B cell (primary cell): Measurements from ENCODE around the gene B9D1. TPM values are rescaled to one million over a fixed set of nuclear protein-coding genes. Genes with fewer than 3 reads are reported as not detected.

Experiments used
- ATAC-seq: fragments of 200-7000 bp; cut with Tn5 transposase; one replicate; pipeline ENCODE4 v1.10.0; 2021; ENCODE audit warnings: low read depth, mild to moderate bottlenecking, moderate number of reproducible peaks, moderate library complexity
- CTCF ChIA-PET: fragments of 350-600 bp; sonication (Branson Sonifier 250); formaldehyde crosslinking; loops from one replicate; lab custom pipeline; 2021; ENCODE audit warnings: antibody characterized with exemption, inconsistent platforms; lab: Charles Lee
- POLR2A ChIA-PET: fragments of 350-600 bp; sonication (Branson Sonifier 250); formaldehyde crosslinking; loops from one replicate; lab custom pipeline; 2021; ENCODE audit warnings: antibody characterized with exemption; lab: Charles Lee
- DNase-seq: peaks from one replicate; pipeline ENCODE4 v3.0.0; 2013
- H2AFZ ChIP-seq: 2 replicates; pipeline ENCODE4 v1.6.1; 2012; ENCODE audit warnings: mild to moderate bottlenecking, low read depth, low read length; ENCODE audit not compliant: insufficient read depth, poor library complexity, severe bottlenecking
- H3K27ac ChIP-seq, 2 donors: 1 replicate in 1 of 2; 2 replicates in 1 of 2; pipeline ENCODE4 v1.5.1; 2012 to 2013; ENCODE audit warnings: low read length in 2 of 2, mild to moderate bottlenecking in 2 of 2, moderate library complexity in 1 of 2
- H3K27me3 ChIP-seq, 4 experiments: fragments of 200-600 bp in 1 of 4; sonication (generic) in 1 of 4; replicated peaks in 1 of 4; 1 replicate in 2 of 4; 2 replicates in 2 of 4; pipeline versions ENCODE4 v1.6.1 to v1.7.0; 2013 to 2016; ENCODE audit warnings: low read length in 3 of 4, mild to moderate bottlenecking in 2 of 4, mixed read lengths in 1 of 4, moderate library complexity in 1 of 4; ENCODE audit not compliant: insufficient read depth in 4 of 4, control insufficient read depth in 3 of 4; ENCODE audit errors: control extremely low read depth in 1 of 4
- H3K36me3 ChIP-seq, 2 experiments: replicated peaks in 1 of 2; 1 replicate in 1 of 2; 2 replicates in 1 of 2; pipeline versions ENCODE4 v1.6.1 to v1.7.1; 2013; ENCODE audit warnings: low read length in 1 of 2; ENCODE audit not compliant: insufficient read depth in 2 of 2, control insufficient read depth in 1 of 2; ENCODE audit errors: control extremely low read depth in 1 of 2, extremely low read depth in 1 of 2
- H3K4me1 ChIP-seq, 2 donors: fragments of 200-600 bp in 1 of 2; sonication (generic) in 1 of 2; 1 replicate in 1 of 2; 2 replicates in 1 of 2; pipeline versions ENCODE4 v1.5.1 to v1.6.1; 2013 to 2017; ENCODE audit warnings: low read length in 2 of 2; ENCODE audit not compliant: control insufficient read depth in 2 of 2, insufficient read depth in 2 of 2
- H3K4me2 ChIP-seq: replicated peaks from 2 replicates; pipeline ENCODE3; 2012; ENCODE audit warnings: mild to moderate bottlenecking, low read depth, low read length; ENCODE audit not compliant: poor library complexity, severe bottlenecking
- H3K4me3 ChIP-seq, 5 experiments: fragments of 200-600 bp in 1 of 5; sonication (generic) in 1 of 5; 1 replicate in 3 of 5; 2 replicates in 2 of 5; pipeline versions ENCODE4 v1.5.1 to v1.7.0; 2011 to 2016; ENCODE audit warnings: low read length in 4 of 5, mild to moderate bottlenecking in 4 of 5, low read depth in 2 of 5, control low read depth in 1 of 5, moderate library complexity in 1 of 5; ENCODE audit not compliant: insufficient read depth in 1 of 5; ENCODE audit errors: control extremely low read depth in 1 of 5, extremely low read depth in 1 of 5
- H3K79me2 ChIP-seq: fragments of 200-600 bp; sonication (generic); one replicate; pipeline ENCODE4 v1.6.0; 2016; ENCODE audit warnings: low read length; ENCODE audit not compliant: control insufficient read depth, insufficient read depth
- H3K9ac ChIP-seq: fragments of 200-600 bp; sonication (generic); 2 replicates; pipeline ENCODE4 v1.6.1; 2017; ENCODE audit warnings: mild to moderate bottlenecking, low read length, moderate library complexity
- H3K9me3 ChIP-seq, 3 donors: one replicate each; pipeline versions ENCODE4 v1.6.1 to v1.7.1; 2013; ENCODE audit warnings: low read length in 2 of 3; ENCODE audit not compliant: control insufficient read depth in 2 of 3, insufficient read depth in 1 of 3; ENCODE audit errors: control extremely low read depth in 1 of 3
- H4K20me1 ChIP-seq: 2 replicates; pipeline ENCODE4 v1.6.0; 2012; ENCODE audit warnings: mild to moderate bottlenecking, low read length; ENCODE audit not compliant: insufficient read depth, control insufficient read depth, poor library complexity, severe bottlenecking
- H3K27ac Mint-ChIP-seq: one replicate; pipeline ENCODE4 v1.8.0; 2021; ENCODE audit warnings: mixed read lengths
- H3K27me3 Mint-ChIP-seq: one replicate; pipeline ENCODE4 v1.8.0; 2021; ENCODE audit warnings: mixed read lengths
- H3K4me1 Mint-ChIP-seq: one replicate; pipeline ENCODE4 v1.8.0; 2021; ENCODE audit warnings: mixed read lengths
- H3K4me3 Mint-ChIP-seq: one replicate; pipeline ENCODE4 v1.8.0; 2021; ENCODE audit warnings: mixed read lengths
- H3K9me3 Mint-ChIP-seq: one replicate; pipeline ENCODE4 v1.8.0; 2022; ENCODE audit warnings: mixed read lengths; ENCODE audit not compliant: insufficient read depth
- EZH2 ChIP-seq: IDR thresholded peaks from 2 replicates; pipeline ENCODE4 v1.6.1; 2012; ENCODE audit warnings: borderline replicate concordance, low read depth, mild to moderate bottlenecking, moderate library complexity, low read length; ENCODE audit not compliant: insufficient read depth, poor library complexity, severe bottlenecking
- WGBS: methylation state at CpG from one replicate; pipeline ENCODE4 v1.1.5; 2013; ENCODE audit warnings: missing lambda C conversion rate; ENCODE audit not compliant: insufficient coverage; 5-methylcytosine and 5-hydroxymethylcytosine counted together
- intact Hi-C: fragments of 100-400 bp; cut with micrococcal nuclease; formaldehyde crosslinking; loops from one replicate; pipeline ENCODE4 v1.10.0; 2022
- polyA plus RNA-seq: library from polyadenylated mRNA; depleted of rRNA; stranded (reverse); fragments of >200 nt; gene quantifications from 2 replicates; pipeline ENCODE4 v1.2.3, GENCODE V29; 2012
- total RNA-seq, 2 donors: library from RNA; stranded (reverse); fragments of 120-200 nt in 1 of 2; gene quantifications; 1 replicate in 1 of 2; 2 replicates in 1 of 2; pipeline versions ENCODE4 v1.2.3 to v1.2.4, GENCODE V29; 2013 to 2022
- TF ChIP-seq, protein P1 (sequence below): fragments of 200-600 bp; IDR thresholded peaks from one replicate; pipeline ENCODE4 v1.8.0; 2022; ENCODE audit warnings: antibody characterized with exemption, mild to moderate bottlenecking

B9D1 gene
- total and polyA plus RNA-seq, 2 donors (not counting 1 experiment from before 2014, with no cell fraction given), result 2.5 to 6.9 TPM

DNA sequence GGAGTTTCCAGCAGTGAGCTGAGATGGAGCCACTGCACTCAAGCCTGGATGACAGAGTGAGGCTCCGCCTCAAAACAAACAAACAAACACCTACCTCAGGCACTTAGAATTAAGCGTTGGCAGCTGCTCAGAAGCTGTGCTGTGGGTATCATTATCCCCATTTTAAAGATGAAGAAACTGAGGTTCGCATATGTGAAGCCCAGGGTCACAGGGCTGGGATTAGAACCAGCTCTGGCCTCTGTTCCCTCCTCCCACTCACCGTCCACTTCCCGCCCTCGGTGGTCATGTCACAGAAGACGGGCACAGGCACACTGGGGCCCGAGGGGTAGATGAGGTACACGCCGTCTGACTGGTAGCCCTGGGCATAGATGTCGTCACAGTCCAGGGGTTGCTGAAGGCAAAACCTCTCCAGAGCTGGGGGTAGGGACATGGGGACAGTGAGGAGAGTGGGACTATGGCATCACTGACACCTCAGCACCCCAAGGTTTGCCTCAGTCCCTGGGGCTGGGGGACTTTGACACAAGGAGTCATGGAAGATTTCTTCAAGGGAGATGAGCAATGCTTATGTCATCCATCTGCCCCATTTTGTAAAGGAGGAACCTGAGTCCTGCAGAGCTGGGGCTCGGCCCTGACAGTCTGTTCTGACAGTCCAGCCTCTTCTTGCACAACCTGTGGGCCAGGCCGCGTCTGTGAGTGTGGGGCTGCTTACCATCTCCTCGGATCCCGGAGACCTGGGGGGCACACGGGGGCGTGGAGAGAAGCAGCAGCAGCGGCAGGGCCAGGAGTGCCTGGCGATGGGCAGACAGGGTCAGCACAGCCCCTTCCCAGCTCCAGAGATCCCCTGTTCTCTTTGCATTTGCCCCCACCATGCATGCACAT is 23.8 kb upstream of the B9D1 start:
- H3K4me1 Mint-ChIP-seq, result no peaks in the 10 kb centered on the region
- no peak for ATAC-seq
- DNase-seq, result no peak

More for the DNA sequence above, 23.8 kb upstream of the B9D1 start:
- Mint-ChIP-seq H3K27me3 (peaks cover 21% of the 10 kb centered on the region), H3K4me3 (no peak overlapping the region), H3K9me3 (no peaks in the 10 kb centered on the region), H3K27ac (no peak overlapping the region)
- Histone ChIP-seq H3K36me3 (peaks cover 0 to 29% of the 10 kb centered on the region in 2 experiments), H3K4me2 (no peak overlapping the region), H3K27me3 (peaks cover 0 to 20% (median 0%) of the 10 kb centered on the region in 4 experiments), H3K4me1 (no peaks in the 10 kb centered on the region), H3K4me3 (no peak overlapping the region), H2AFZ (no peak overlapping the region), H3K79me2 (no peaks in the 10 kb centered on the region), H3K9me3 (no peaks in the 10 kb centered on the region), H3K27ac (no peak overlapping the region), H4K20me1 (peaks cover 12% of the 10 kb centered on the region), H3K9ac (no peak overlapping the region)
- ChIA-PET POLR2A (no interaction called here), CTCF (no interaction called here)
- intact Hi-C loops, result no loop called here
- TF ChIP-seq EZH2, result no peak
- TF ChIP-seq, protein P1, sequence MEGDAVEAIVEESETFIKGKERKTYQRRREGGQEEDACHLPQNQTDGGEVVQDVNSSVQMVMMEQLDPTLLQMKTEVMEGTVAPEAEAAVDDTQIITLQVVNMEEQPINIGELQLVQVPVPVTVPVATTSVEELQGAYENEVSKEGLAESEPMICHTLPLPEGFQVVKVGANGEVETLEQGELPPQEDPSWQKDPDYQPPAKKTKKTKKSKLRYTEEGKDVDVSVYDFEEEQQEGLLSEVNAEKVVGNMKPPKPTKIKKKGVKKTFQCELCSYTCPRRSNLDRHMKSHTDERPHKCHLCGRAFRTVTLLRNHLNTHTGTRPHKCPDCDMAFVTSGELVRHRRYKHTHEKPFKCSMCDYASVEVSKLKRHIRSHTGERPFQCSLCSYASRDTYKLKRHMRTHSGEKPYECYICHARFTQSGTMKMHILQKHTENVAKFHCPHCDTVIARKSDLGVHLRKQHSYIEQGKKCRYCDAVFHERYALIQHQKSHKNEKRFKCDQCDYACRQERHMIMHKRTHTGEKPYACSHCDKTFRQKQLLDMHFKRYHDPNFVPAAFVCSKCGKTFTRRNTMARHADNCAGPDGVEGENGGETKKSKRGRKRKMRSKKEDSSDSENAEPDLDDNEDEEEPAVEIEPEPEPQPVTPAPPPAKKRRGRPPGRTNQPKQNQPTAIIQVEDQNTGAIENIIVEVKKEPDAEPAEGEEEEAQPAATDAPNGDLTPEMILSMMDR, result no peak
- WGBS, result 55% methylated on average over 15 of the region's 20 CpGs
